NB4 (cell line): ENCODE measurements around the gene SF3B1.

ENCODE experiments used
- POLR2A ChIP-seq: IDR thresholded peaks from 2 replicates; pipeline ENCODE4 v1.6.1; 2011; ENCODE audit warnings: mild to moderate bottlenecking; ENCODE audit not compliant: insufficient read length; ENCODE audit errors: extremely low read depth
- TF ChIP-seq, protein P1 (sequence below): IDR thresholded peaks from one replicate; pipeline ENCODE4 v1.5.1; 2012; ENCODE audit warnings: low read depth, low read length
- TF ChIP-seq, protein P2 (sequence below): IDR thresholded peaks from 2 replicates; pipeline ENCODE4 v1.6.1; 2011; ENCODE audit warnings: low read depth, low read length

- TF ChIP-seq, protein P1, sequence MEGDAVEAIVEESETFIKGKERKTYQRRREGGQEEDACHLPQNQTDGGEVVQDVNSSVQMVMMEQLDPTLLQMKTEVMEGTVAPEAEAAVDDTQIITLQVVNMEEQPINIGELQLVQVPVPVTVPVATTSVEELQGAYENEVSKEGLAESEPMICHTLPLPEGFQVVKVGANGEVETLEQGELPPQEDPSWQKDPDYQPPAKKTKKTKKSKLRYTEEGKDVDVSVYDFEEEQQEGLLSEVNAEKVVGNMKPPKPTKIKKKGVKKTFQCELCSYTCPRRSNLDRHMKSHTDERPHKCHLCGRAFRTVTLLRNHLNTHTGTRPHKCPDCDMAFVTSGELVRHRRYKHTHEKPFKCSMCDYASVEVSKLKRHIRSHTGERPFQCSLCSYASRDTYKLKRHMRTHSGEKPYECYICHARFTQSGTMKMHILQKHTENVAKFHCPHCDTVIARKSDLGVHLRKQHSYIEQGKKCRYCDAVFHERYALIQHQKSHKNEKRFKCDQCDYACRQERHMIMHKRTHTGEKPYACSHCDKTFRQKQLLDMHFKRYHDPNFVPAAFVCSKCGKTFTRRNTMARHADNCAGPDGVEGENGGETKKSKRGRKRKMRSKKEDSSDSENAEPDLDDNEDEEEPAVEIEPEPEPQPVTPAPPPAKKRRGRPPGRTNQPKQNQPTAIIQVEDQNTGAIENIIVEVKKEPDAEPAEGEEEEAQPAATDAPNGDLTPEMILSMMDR: no peak
- no peak for TF ChIP-seq POLR2A
- TF ChIP-seq, protein P2, sequence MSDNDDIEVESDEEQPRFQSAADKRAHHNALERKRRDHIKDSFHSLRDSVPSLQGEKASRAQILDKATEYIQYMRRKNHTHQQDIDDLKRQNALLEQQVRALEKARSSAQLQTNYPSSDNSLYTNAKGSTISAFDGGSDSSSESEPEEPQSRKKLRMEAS: no peak
These were observed 66.4 kb downstream of the SF3B1 start for GRCh38 chr2:197368412-197368811.
